HCT116 (cell line): ENCODE data around the gene TMEM271. TPM values are rescaled to one million over a fixed set of nuclear protein-coding genes. Genes with fewer than 3 reads are reported as not detected.

Source experiments
- ATAC-seq: fragments of 200-7000 bp; cut with Tn5 transposase; 2 replicates; pipeline ENCODE4 v1.9.1; 2020; ENCODE audit warnings: mild to moderate bottlenecking, moderate library complexity
- BruUV-seq: library from RNA; stranded (reverse); fragments of 400-500 nt; replicated peaks from 2 replicates; lab custom pipeline; 2021; lab: Mats Ljungman, UMichigan
- CTCF ChIA-PET: fragments of 300-600 bp; sonication (Branson Sonifier 250); formaldehyde crosslinking; loops from one replicate; lab custom pipeline; 2021; ENCODE audit warnings: antibody characterized with exemption; lab: Charles Lee
- POLR2A ChIA-PET: fragments of 300-600, 350-600 bp; sonication (Branson Sonifier 250); formaldehyde crosslinking; loops from one replicate; lab custom pipeline; 2021; ENCODE audit warnings: antibody characterized with exemption; lab: Charles Lee
- RAD21 ChIA-PET, 2 experiments: fragments of 300-600 bp; sonication (Branson Sonifier 250); formaldehyde crosslinking; loops; one replicate each; lab custom pipeline; 2023; ENCODE audit warnings: low total read pairs in 2 of 2; ENCODE audit not compliant: uncharacterized antibody in 2 of 2, unreplicated experiment in 2 of 2, low non-redundant PET in 1 of 2; lab: Charles Lee
- DNase-seq: peaks from one replicate; pipeline ENCODE4 v3.0.0-alpha.2; 2010; ENCODE audit warnings: low read depth, low spot score
- H2AFZ ChIP-seq: fragments of 200-600 bp; shearing (Covaris generic), sonication (generic); 2 replicates; pipeline ENCODE4 v1.6.1; 2017; ENCODE audit warnings: low read depth, mixed run types, mixed read lengths, antibody characterized with exemption, low read length; ENCODE audit not compliant: poor library complexity, severe bottlenecking
- H3K27ac ChIP-seq: 2 replicates; pipeline ENCODE4 v1.5.1; 2012; ENCODE audit warnings: low read depth, low read length
- H3K27me3 ChIP-seq: fragments of 200-600 bp; sonication (generic); 2 replicates; pipeline ENCODE4 v1.6.1; 2016; ENCODE audit warnings: mixed run types, low read length, mixed read lengths; ENCODE audit not compliant: insufficient read depth
- H3K36me3 ChIP-seq, 2 experiments: fragments of 200-500 bp in 1 of 2; fragments of 200-600 bp in 1 of 2; sonication (Bioruptor generic) in 1 of 2; sonication (generic) in 1 of 2; 2 replicates each; pipeline versions ENCODE4 v1.5.1 to v1.6.1; 2014 to 2016; ENCODE audit warnings: low read length in 2 of 2, inconsistent platforms in 1 of 2, mixed read lengths in 1 of 2, mixed run types in 1 of 2; ENCODE audit not compliant: insufficient read depth in 2 of 2, control insufficient read depth in 1 of 2
- H3K4me1 ChIP-seq, 2 experiments: fragments of 200-600 bp in 1 of 2; sonication (generic) in 1 of 2; 2 replicates each; pipeline versions ENCODE4 v1.5.1 to v1.6.1; 2012 to 2017; ENCODE audit warnings: low read length in 2 of 2, inconsistent platforms in 1 of 2, mild to moderate bottlenecking in 1 of 2, mixed read lengths in 1 of 2, mixed run types in 1 of 2, moderate library complexity in 1 of 2; ENCODE audit not compliant: insufficient read depth in 2 of 2, control insufficient read depth in 1 of 2
- H3K4me2 ChIP-seq: fragments of 200-600 bp; sonication (generic); 2 replicates; pipeline ENCODE4 v1.6.1; 2017; ENCODE audit warnings: mixed run types, low read length, mixed read lengths
- H3K4me3 ChIP-seq, 2 experiments: fragments of 200-600 bp in 1 of 2; sonication (generic) in 1 of 2; replicated peaks in 1 of 2; 2 replicates each; pipeline ENCODE4 v1.5.1; 2011 to 2016; ENCODE audit warnings: low read length in 2 of 2, control low read depth in 1 of 2, low read depth in 1 of 2, mild to moderate bottlenecking in 1 of 2, mixed read lengths in 1 of 2, mixed run types in 1 of 2
- H3K79me2 ChIP-seq: fragments of 200-600 bp; sonication (generic); 2 replicates; pipeline ENCODE4 v1.6.1; 2017; ENCODE audit warnings: mild to moderate bottlenecking, mixed run types, low read length, moderate library complexity, mixed read lengths; ENCODE audit not compliant: insufficient read depth
- H3K9ac ChIP-seq: fragments of 200-600 bp; sonication (generic); 2 replicates; pipeline ENCODE4 v1.6.1; 2016; ENCODE audit warnings: low read length, mixed read lengths
- H3K9me2 ChIP-seq: fragments of 200-600 bp; sonication (generic), shearing (Covaris generic); 2 replicates; pipeline ENCODE4 v1.6.1; 2017; ENCODE audit warnings: mixed run types, mild to moderate bottlenecking, moderate library complexity; ENCODE audit not compliant: insufficient read depth
- H3K9me3 ChIP-seq, 2 experiments: fragments of 200-500 bp in 1 of 2; fragments of 200-600 bp in 1 of 2; sonication (Bioruptor generic) in 1 of 2; sonication (generic) in 1 of 2; 2 replicates each; pipeline ENCODE4 v1.6.1; 2014 to 2017; ENCODE audit warnings: low read length in 2 of 2, mixed read lengths in 2 of 2, inconsistent platforms in 1 of 2, low read depth in 1 of 2, mild to moderate bottlenecking in 1 of 2, mixed run types in 1 of 2, moderate library complexity in 1 of 2; ENCODE audit not compliant: control insufficient read depth in 1 of 2, insufficient read depth in 1 of 2
- H4K20me1 ChIP-seq: fragments of 200-600 bp; sonication (generic), shearing (Covaris generic); 2 replicates; pipeline ENCODE4 v1.6.1; 2017; ENCODE audit warnings: mixed run types, mild to moderate bottlenecking, moderate library complexity; ENCODE audit not compliant: insufficient read depth
- CBX3 ChIP-seq: IDR thresholded peaks from 2 replicates; pipeline ENCODE4 v1.6.1; 2012; ENCODE audit warnings: low read depth
- CEBPB ChIP-seq: IDR thresholded peaks from 2 replicates; pipeline ENCODE4 v1.6.1; 2012; ENCODE audit warnings: low read depth
- EGR1 ChIP-seq: IDR thresholded peaks from 2 replicates; pipeline ENCODE4 v1.6.1; 2012; ENCODE audit warnings: low read depth
- ELF1 ChIP-seq: IDR thresholded peaks from 2 replicates; pipeline ENCODE4 v1.6.1; 2012; ENCODE audit warnings: low read depth, borderline replicate concordance
- EZH2phosphoT487 ChIP-seq: fragments of 200-600 bp; IDR thresholded peaks from 2 replicates; pipeline ENCODE4 v1.6.1; 2018; ENCODE audit warnings: antibody characterized with exemption, borderline replicate concordance
- FOSL1 ChIP-seq: IDR thresholded peaks from 2 replicates; pipeline ENCODE4 v1.6.1; 2012; ENCODE audit warnings: low read depth
- JUND ChIP-seq: IDR thresholded peaks from 2 replicates; pipeline ENCODE4 v1.6.1; 2012
- RAD21 ChIP-seq: IDR thresholded peaks from 2 replicates; pipeline ENCODE4 v1.6.1; 2012; ENCODE audit warnings: low read depth, mild to moderate bottlenecking
- SP1 ChIP-seq: IDR thresholded peaks from 2 replicates; pipeline ENCODE4 v1.6.1; 2012; ENCODE audit warnings: low read depth
- SRF ChIP-seq: IDR thresholded peaks from 2 replicates; pipeline ENCODE4 v1.6.1; 2012; ENCODE audit warnings: low read depth
- TCF7L2 ChIP-seq: IDR thresholded peaks from 2 replicates; pipeline ENCODE4 v1.7.0; 2011; ENCODE audit warnings: borderline replicate concordance, inconsistent platforms; ENCODE audit not compliant: insufficient read depth, insufficient read length; ENCODE audit errors: extremely low read depth
- ZNF274 ChIP-seq: fragments of 200-500 bp; sonication (Bioruptor generic); IDR thresholded peaks from 2 replicates; pipeline ENCODE4 v1.6.1; 2014; ENCODE audit warnings: mild to moderate bottlenecking, low read depth, low read length, inconsistent platforms
- intact Hi-C: fragments of 100-400 bp; cut with micrococcal nuclease; formaldehyde crosslinking; loops from 2 replicates; pipeline ENCODE4 v1.10.0; 2022
- total RNA-seq: library from RNA; stranded (reverse); gene quantifications from one replicate; pipeline ENCODE4 v1.2.1, GENCODE V29; 2021; ENCODE audit not compliant: unreplicated experiment
- TF ChIP-seq, protein P1 (sequence below): IDR thresholded peaks from 2 replicates; pipeline ENCODE4 v1.6.1; 2011; ENCODE audit warnings: mild to moderate bottlenecking, low read length, moderate library complexity; ENCODE audit not compliant: insufficient replicate concordance; ENCODE audit errors: extremely low read depth
- TF ChIP-seq, protein P2 (sequence below): IDR thresholded peaks from 2 replicates; pipeline ENCODE4 v1.6.1; 2012; ENCODE audit warnings: low read depth
- TF ChIP-seq, protein P3 (sequence below): IDR thresholded peaks from 2 replicates; pipeline ENCODE4 v1.6.1; 2012

TMEM271 gene
- total RNA-seq, 1 experiment from 2014 or later: not detected

DNA sequence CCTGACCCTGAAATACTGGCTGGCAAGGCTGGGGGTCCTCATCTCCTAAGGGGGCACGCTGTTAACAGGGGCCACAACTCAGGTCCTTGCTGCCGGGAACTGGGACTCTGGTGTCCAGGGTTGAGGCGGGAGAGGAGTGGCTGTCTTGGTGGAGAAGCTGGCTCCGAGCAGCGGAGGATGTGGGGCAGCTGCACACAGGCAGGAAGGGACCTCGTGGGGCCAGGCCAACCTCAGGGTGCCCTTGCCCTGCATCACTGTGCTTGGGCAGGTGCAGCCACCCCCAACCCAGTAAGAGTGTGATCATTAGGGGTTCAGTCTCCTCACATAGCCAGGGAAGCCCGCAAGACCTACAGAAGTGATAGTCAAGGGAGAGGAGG is 36.6 kb upstream of the TMEM271 start:
- Histone ChIP-seq H2AFZ (no peak overlapping the region), H3K36me3 (no peaks in the 10 kb centered on the region), H3K27me3 (no peaks in the 10 kb centered on the region), H3K4me2 (no peak overlapping the region), H3K9me3 (no peaks in the 10 kb centered on the region), H4K20me1 (no peaks in the 10 kb centered on the region), H3K4me1 (peaks cover 9 to 14% of the 10 kb centered on the region in 2 experiments; a peak in 3 of 4 replicates), H3K79me2 (no peaks in the 10 kb centered on the region), H3K9me2 (no peaks in the 10 kb centered on the region), H3K4me3 (no peak overlapping the region), H3K27ac (no peak overlapping the region), H3K9ac (no peak overlapping the region)
- no TSS peak for BruUV-seq
- ChIA-PET CTCF (no interaction called here), RAD21 (no interaction called here), POLR2A (no interaction called here)
- TF ChIP-seq SRF: no peak
- no peak for TF ChIP-seq RAD21
- TF ChIP-seq JUND: no peak
- no peak for TF ChIP-seq ZNF274
- DNase-seq (no peak), ATAC-seq (no peak)
- intact Hi-C loops: no loop called here

DNA sequence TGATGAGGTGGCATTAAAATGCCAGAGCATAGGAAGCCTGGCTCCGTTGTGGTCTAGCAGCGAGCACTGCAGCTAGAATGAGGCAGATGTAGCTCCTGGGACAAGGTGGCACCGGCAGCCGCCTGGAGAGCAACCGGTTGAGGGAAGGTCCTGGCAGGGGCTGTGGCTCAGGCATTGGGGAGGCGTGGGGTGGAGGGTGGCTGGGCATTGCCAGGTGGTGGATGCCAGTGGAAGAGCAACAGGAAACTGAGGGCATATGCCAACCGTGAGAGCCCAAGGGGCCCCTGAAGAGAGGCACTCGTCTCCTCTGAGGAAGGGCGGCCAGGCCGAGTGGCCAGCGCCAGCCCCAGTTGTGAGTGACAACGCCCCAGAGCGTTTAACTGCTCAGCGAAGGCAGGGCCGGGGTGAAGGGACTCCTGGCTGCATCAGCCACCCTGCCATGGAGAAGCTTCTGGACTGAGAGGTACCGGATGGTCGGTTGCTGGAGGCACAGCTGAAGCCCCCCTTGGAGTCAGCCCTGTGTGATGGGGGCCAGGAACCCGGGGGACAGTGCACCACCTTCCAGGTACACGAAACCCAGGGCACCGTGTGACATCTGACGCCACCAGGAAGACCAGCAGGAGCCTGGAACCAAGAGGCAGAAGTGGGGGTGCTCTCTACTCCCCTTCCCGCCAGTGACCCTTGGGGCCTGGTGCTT is 36.1 kb upstream of the TMEM271 start:
- Histone ChIP-seq H3K9ac (no peak overlapping the region), H3K4me1 (peaks cover 9% of the 10 kb centered on the region in 2 experiments; a peak in 3 of 4 replicates), H3K36me3 (no peaks in the 10 kb centered on the region), H3K9me3 (no peaks in the 10 kb centered on the region), H2AFZ (no peak overlapping the region), H3K79me2 (no peaks in the 10 kb centered on the region), H4K20me1 (no peaks in the 10 kb centered on the region), H3K9me2 (no peaks in the 10 kb centered on the region), H3K27me3 (no peaks in the 10 kb centered on the region), H3K4me2 (no peak overlapping the region), H3K4me3 (no peak overlapping the region), H3K27ac (no peak overlapping the region)
- ChIA-PET POLR2A (no interaction called here), CTCF (interaction anchor here (0.8 kb wide), 1 partner anchor 9 kb away, joined by 4 read pairs; no protein-coding TSS in a partner anchor), RAD21 (no interaction called here)
- DNase-seq (no peak), ATAC-seq (no peak)
- intact Hi-C loops: no loop called here
- no TSS peak for BruUV-seq
- TF ChIP-seq TCF7L2 (no peak), SRF (no peak), ZNF274 (no peak), CEBPB (no peak), EZH2phosphoT487 (no peak), CBX3 (no peak), FOSL1 (no peak), EGR1 (no peak), SP1 (no peak), RAD21 (no peak), ELF1 (no peak)
- TF ChIP-seq, protein P1, sequence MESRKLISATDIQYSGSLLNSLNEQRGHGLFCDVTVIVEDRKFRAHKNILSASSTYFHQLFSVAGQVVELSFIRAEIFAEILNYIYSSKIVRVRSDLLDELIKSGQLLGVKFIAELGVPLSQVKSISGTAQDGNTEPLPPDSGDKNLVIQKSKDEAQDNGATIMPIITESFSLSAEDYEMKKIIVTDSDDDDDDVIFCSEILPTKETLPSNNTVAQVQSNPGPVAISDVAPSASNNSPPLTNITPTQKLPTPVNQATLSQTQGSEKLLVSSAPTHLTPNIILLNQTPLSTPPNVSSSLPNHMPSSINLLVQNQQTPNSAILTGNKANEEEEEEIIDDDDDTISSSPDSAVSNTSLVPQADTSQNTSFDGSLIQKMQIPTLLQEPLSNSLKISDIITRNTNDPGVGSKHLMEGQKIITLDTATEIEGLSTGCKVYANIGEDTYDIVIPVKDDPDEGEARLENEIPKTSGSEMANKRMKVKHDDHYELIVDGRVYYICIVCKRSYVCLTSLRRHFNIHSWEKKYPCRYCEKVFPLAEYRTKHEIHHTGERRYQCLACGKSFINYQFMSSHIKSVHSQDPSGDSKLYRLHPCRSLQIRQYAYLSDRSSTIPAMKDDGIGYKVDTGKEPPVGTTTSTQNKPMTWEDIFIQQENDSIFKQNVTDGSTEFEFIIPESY: no peak
- TF ChIP-seq, protein P2, sequence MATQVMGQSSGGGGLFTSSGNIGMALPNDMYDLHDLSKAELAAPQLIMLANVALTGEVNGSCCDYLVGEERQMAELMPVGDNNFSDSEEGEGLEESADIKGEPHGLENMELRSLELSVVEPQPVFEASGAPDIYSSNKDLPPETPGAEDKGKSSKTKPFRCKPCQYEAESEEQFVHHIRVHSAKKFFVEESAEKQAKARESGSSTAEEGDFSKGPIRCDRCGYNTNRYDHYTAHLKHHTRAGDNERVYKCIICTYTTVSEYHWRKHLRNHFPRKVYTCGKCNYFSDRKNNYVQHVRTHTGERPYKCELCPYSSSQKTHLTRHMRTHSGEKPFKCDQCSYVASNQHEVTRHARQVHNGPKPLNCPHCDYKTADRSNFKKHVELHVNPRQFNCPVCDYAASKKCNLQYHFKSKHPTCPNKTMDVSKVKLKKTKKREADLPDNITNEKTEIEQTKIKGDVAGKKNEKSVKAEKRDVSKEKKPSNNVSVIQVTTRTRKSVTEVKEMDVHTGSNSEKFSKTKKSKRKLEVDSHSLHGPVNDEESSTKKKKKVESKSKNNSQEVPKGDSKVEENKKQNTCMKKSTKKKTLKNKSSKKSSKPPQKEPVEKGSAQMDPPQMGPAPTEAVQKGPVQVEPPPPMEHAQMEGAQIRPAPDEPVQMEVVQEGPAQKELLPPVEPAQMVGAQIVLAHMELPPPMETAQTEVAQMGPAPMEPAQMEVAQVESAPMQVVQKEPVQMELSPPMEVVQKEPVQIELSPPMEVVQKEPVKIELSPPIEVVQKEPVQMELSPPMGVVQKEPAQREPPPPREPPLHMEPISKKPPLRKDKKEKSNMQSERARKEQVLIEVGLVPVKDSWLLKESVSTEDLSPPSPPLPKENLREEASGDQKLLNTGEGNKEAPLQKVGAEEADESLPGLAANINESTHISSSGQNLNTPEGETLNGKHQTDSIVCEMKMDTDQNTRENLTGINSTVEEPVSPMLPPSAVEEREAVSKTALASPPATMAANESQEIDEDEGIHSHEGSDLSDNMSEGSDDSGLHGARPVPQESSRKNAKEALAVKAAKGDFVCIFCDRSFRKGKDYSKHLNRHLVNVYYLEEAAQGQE: no peak
- TF ChIP-seq, protein P3, sequence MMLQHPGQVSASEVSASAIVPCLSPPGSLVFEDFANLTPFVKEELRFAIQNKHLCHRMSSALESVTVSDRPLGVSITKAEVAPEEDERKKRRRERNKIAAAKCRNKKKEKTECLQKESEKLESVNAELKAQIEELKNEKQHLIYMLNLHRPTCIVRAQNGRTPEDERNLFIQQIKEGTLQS: no peak
